Lower leg skin (tissue), 3 donors: Measurements from ENCODE around the gene EFCAB9.

Experiments
- POLR2A ChIP-seq, 2 donors: fragments of 450-650 bp; IDR thresholded peaks; one replicate each; pipeline ENCODE4 v1.6.1; 2016 to 2017; ENCODE audit warnings: antibody characterized with exemption in 2 of 2, mild to moderate bottlenecking in 1 of 2, moderate library complexity in 1 of 2
- TF ChIP-seq, protein P1 (sequence below), 3 donors: fragments of 450-650 bp; IDR thresholded peaks; one replicate each; pipeline ENCODE4 v1.5.1; 2016; ENCODE audit warnings: antibody characterized with exemption in 3 of 3, mild to moderate bottlenecking in 3 of 3, moderate library complexity in 2 of 3

DNA sequence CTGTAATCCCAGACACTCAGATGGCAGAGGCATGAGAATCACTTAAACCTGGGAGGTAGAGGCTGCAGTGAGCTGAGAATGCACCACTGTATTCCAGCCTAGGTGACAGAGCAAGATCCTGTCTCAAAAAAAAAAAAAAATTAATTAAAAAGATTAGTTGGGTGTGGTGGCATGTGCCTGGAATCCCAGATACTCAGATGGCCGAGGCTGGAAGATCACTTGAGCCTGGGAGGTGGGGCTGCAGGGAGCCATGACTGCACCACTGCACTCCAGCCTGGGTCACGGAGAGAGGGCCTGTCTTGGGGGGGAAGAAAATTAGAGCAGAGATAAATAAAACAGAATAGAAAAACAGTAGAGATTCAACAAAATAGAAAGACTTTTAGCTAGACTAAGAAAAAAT, 54.7 kb downstream of the EFCAB9 start:
- TF ChIP-seq, protein P1, sequence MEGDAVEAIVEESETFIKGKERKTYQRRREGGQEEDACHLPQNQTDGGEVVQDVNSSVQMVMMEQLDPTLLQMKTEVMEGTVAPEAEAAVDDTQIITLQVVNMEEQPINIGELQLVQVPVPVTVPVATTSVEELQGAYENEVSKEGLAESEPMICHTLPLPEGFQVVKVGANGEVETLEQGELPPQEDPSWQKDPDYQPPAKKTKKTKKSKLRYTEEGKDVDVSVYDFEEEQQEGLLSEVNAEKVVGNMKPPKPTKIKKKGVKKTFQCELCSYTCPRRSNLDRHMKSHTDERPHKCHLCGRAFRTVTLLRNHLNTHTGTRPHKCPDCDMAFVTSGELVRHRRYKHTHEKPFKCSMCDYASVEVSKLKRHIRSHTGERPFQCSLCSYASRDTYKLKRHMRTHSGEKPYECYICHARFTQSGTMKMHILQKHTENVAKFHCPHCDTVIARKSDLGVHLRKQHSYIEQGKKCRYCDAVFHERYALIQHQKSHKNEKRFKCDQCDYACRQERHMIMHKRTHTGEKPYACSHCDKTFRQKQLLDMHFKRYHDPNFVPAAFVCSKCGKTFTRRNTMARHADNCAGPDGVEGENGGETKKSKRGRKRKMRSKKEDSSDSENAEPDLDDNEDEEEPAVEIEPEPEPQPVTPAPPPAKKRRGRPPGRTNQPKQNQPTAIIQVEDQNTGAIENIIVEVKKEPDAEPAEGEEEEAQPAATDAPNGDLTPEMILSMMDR (IDR thresholded peaks at IDR 0.05) = no peak
- no peak for TF ChIP-seq POLR2A (IDR thresholded peaks at IDR 0.05)
